HEK293 (cell line): ENCODE measurements around the gene TRAPPC12.

Experiments used
- CTCF ChIA-PET: fragments of 350-600 bp; formaldehyde crosslinking; extraction: SDS; loops from one replicate; lab custom pipeline; 2021; ENCODE audit warnings: antibody characterized with exemption; lab: Yijun Ruan, JAX
- POLR2A ChIA-PET: fragments of 300-600 bp; formaldehyde crosslinking; extraction: SDS; loops from one replicate; lab custom pipeline; 2020; ENCODE audit warnings: antibody characterized with exemption, inconsistent platforms; lab: Yijun Ruan, JAX
- H3K27ac ChIP-seq: fragments of 200-500 bp; sonication (Bioruptor generic); 2 replicates; pipeline ENCODE4 v1.5.1; 2014; ENCODE audit warnings: low read depth, low read length, control low read depth, inconsistent platforms; ENCODE audit errors: extremely low read depth
- H3K36me3 ChIP-seq, 2 experiments: fragments of 200-500 bp in 1 of 2; sonication (Bioruptor generic) in 1 of 2; 1 replicate in 1 of 2; 2 replicates in 1 of 2; pipeline ENCODE4 v1.5.1; 2014 to 2017; ENCODE audit warnings: inconsistent platforms in 2 of 2, low read length in 2 of 2; ENCODE audit not compliant: control insufficient read depth in 2 of 2, insufficient read depth in 1 of 2
- H3K4me1 ChIP-seq: fragments of 200-500 bp; sonication (Bioruptor generic); 2 replicates; pipeline ENCODE4 v1.5.1; 2014; ENCODE audit warnings: mild to moderate bottlenecking, low read length, inconsistent platforms; ENCODE audit not compliant: control insufficient read depth, insufficient read depth
- H3K4me3 ChIP-seq: 2 replicates; pipeline ENCODE4 v1.5.1; 2011; ENCODE audit warnings: low read depth, mild to moderate bottlenecking, control low read depth, low read length, moderate library complexity
- H3K9me3 ChIP-seq: fragments of 200-500 bp; sonication (Bioruptor generic); 2 replicates; pipeline ENCODE4 v1.5.1; 2014; ENCODE audit warnings: low read depth, low read length, inconsistent platforms; ENCODE audit not compliant: control insufficient read depth, insufficient read depth
- GLI2 ChIP-seq: fragments of 450-650 bp; formaldehyde crosslinking; IDR thresholded peaks from 2 replicates; pipeline ENCODE4; 2017; ENCODE audit warnings: missing biosample characterization, missing genetic modification characterization, low read depth, borderline replicate concordance
- GLI4 ChIP-seq: fragments of 450-650 bp; formaldehyde crosslinking; IDR thresholded peaks from 2 replicates; pipeline ENCODE4 v1.5.1; 2016; ENCODE audit warnings: missing biosample characterization, missing genetic modification characterization
- HOXA7 ChIP-seq: sonication (generic); formaldehyde crosslinking; IDR thresholded peaks from 2 replicates; pipeline ENCODE4 v1.8.1; 2022; ENCODE audit warnings: missing genetic modification reagents, borderline replicate concordance
- KLF8 ChIP-seq: fragments of 450-650 bp; formaldehyde crosslinking; IDR thresholded peaks from 2 replicates; pipeline ENCODE4 v1.5.1; 2016; ENCODE audit warnings: missing biosample characterization, missing genetic modification characterization
- MEIS1 ChIP-seq: sonication (generic); formaldehyde crosslinking; IDR thresholded peaks from 2 replicates; pipeline ENCODE4 v1.8.1; 2022; ENCODE audit warnings: missing genetic modification reagents, mild to moderate bottlenecking, borderline replicate concordance
- MZF1 ChIP-seq: fragments of 450-650 bp; formaldehyde crosslinking; IDR thresholded peaks from 2 replicates; pipeline ENCODE4 v1.5.1; 2017; ENCODE audit warnings: missing biosample characterization, missing genetic modification characterization, borderline replicate concordance
- PRDM4 ChIP-seq: fragments of 450-650 bp; formaldehyde crosslinking; IDR thresholded peaks from 2 replicates; pipeline ENCODE4 v1.5.1; 2017; ENCODE audit warnings: missing biosample characterization, missing genetic modification characterization
- SETDB1 ChIP-seq: IDR thresholded peaks from one replicate; pipeline ENCODE4 v1.6.1; 2017; ENCODE audit warnings: mild to moderate bottlenecking, low read length, moderate library complexity, mixed read lengths; ENCODE audit not compliant: insufficient read length
- ZBTB10 ChIP-seq: fragments of 450-650 bp; formaldehyde crosslinking; IDR thresholded peaks from 2 replicates; pipeline ENCODE4 v1.5.1; 2016; ENCODE audit warnings: missing biosample characterization, missing genetic modification characterization
- ZBTB17 ChIP-seq: fragments of 450-650 bp; formaldehyde crosslinking; IDR thresholded peaks from 2 replicates; pipeline ENCODE4 v1.5.1; 2016; ENCODE audit warnings: missing biosample characterization, missing genetic modification characterization
- ZBTB6 ChIP-seq: fragments of 450-650 bp; formaldehyde crosslinking; IDR thresholded peaks from 2 replicates; pipeline ENCODE4 v1.5.1; 2017; ENCODE audit warnings: missing biosample characterization, missing genetic modification characterization
- ZBTB8A ChIP-seq: fragments of 450-650 bp; formaldehyde crosslinking; IDR thresholded peaks from 2 replicates; pipeline ENCODE4 v1.5.1; 2016; ENCODE audit warnings: missing biosample characterization, missing genetic modification characterization
- ZFP69B ChIP-seq: fragments of 450-650 bp; formaldehyde crosslinking; IDR thresholded peaks from 2 replicates; pipeline ENCODE4 v1.5.1; 2016; ENCODE audit warnings: missing biosample characterization, missing genetic modification characterization
- ZNF140 ChIP-seq: fragments of 450-650 bp; formaldehyde crosslinking; IDR thresholded peaks from 2 replicates; pipeline ENCODE4 v1.5.1; 2016; ENCODE audit warnings: missing biosample characterization, missing genetic modification characterization
- ZNF19 ChIP-seq: fragments of 450-650 bp; formaldehyde crosslinking; IDR thresholded peaks from 2 replicates; pipeline ENCODE4; 2016; ENCODE audit warnings: missing biosample characterization, missing genetic modification characterization, low read depth
- ZNF274 ChIP-seq, 2 experiments: fragments of 200-500 bp in 1 of 2; fragments of 450-650 bp in 1 of 2; sonication (Bioruptor generic) in 1 of 2; formaldehyde crosslinking in 1 of 2; IDR thresholded peaks; 2 replicates each; pipeline versions ENCODE4 v1.5.1 to v1.6.1; 2014 to 2016; ENCODE audit warnings: borderline replicate concordance in 1 of 2, inconsistent platforms in 1 of 2, low read length in 1 of 2, missing biosample characterization in 1 of 2, missing genetic modification characterization in 1 of 2
- ZNF292 ChIP-seq: fragments of 450-650 bp; formaldehyde crosslinking; IDR thresholded peaks from 2 replicates; pipeline ENCODE4 v1.5.1; 2016; ENCODE audit warnings: low read depth, missing biosample characterization, missing genetic modification characterization, borderline replicate concordance
- ZNF416 ChIP-seq: fragments of 450-650 bp; formaldehyde crosslinking; IDR thresholded peaks from 2 replicates; pipeline ENCODE4 v1.5.1; 2016; ENCODE audit warnings: missing biosample characterization, missing genetic modification characterization
- ZNF48 ChIP-seq: fragments of 450-650 bp; formaldehyde crosslinking; IDR thresholded peaks from 2 replicates; pipeline ENCODE4 v1.5.1; 2016; ENCODE audit warnings: missing biosample characterization, missing genetic modification characterization
- ZNF624 ChIP-seq: fragments of 450-650 bp; formaldehyde crosslinking; IDR thresholded peaks from 2 replicates; pipeline ENCODE4 v1.5.1; 2017; ENCODE audit warnings: missing biosample characterization, missing genetic modification characterization
- ZNF645 ChIP-seq: fragments of 450-650 bp; formaldehyde crosslinking; IDR thresholded peaks from 2 replicates; pipeline ENCODE4; 2016; ENCODE audit warnings: missing biosample characterization, missing genetic modification characterization
- ZNF654 ChIP-seq: fragments of 450-650 bp; formaldehyde crosslinking; IDR thresholded peaks from 2 replicates; pipeline ENCODE4 v1.5.1; 2016; ENCODE audit warnings: low read depth, missing biosample characterization, missing genetic modification characterization
- ZNF660 ChIP-seq: fragments of 450-650 bp; IDR thresholded peaks from 2 replicates; pipeline ENCODE4 v1.5.1; 2018; ENCODE audit warnings: missing biosample characterization, mild to moderate bottlenecking, missing genetic modification characterization
- ZNF701 ChIP-seq: fragments of 450-650 bp; formaldehyde crosslinking; IDR thresholded peaks from 2 replicates; pipeline ENCODE4 v1.5.1; 2016; ENCODE audit warnings: missing biosample characterization, missing genetic modification characterization
- ZNF76 ChIP-seq: fragments of 450-650 bp; formaldehyde crosslinking; IDR thresholded peaks from 2 replicates; pipeline ENCODE4; 2016; ENCODE audit warnings: low read depth, missing biosample characterization, missing genetic modification characterization, borderline replicate concordance
- ZNF777 ChIP-seq: fragments of 450-650 bp; formaldehyde crosslinking; IDR thresholded peaks from 2 replicates; pipeline ENCODE4 v1.5.1; 2017; ENCODE audit warnings: missing biosample characterization, missing genetic modification characterization, borderline replicate concordance

The TRAPPC12 gene

GRCh38 chr2:3343012-3343411 is 36.5 kb upstream of the TRAPPC12 start:
- ChIA-PET POLR2A (no interaction called here), CTCF (no interaction called here)
- H3K27ac ChIP-seq: no peak overlapping the region
- H3K4me1 ChIP-seq: no peaks in the 10 kb centered on the region
- TF ChIP-seq ZNF416 (tag by site-specific recombination) (no peak), ZBTB10 (tag by site-specific recombination) (no peak), SETDB1 (no peak), ZNF645 (tag by site-specific recombination) (no peak), ZNF292 (tag by site-specific recombination) (no peak), ZFP69B (tag by site-specific recombination) (no peak)
- H3K4me3 ChIP-seq: no peak overlapping the region
- no peaks in the 10 kb centered on the region for H3K9me3 ChIP-seq
- peaks cover 0 to 8% of the 10 kb centered on the region in 2 experiments; a peak in 2 of 3 replicates for H3K36me3 ChIP-seq

GRCh38 chr2:3344897-3345296 is 34.6 kb upstream of the TRAPPC12 start:
- Histone ChIP-seq H3K9me3 (no peaks in the 10 kb centered on the region), H3K4me3 (no peak overlapping the region), H3K36me3 (peaks cover 0 to 18% of the 10 kb centered on the region in 2 experiments; a peak in 2 of 3 replicates), H3K4me1 (no peaks in the 10 kb centered on the region), H3K27ac (no peak overlapping the region)
- POLR2A ChIA-PET: no interaction called here
- TF ChIP-seq ZNF48 (tag by site-specific recombination): no peak
- TF ChIP-seq ZNF76 (tag by site-specific recombination): no peak
- TF ChIP-seq PRDM4 (tag by site-specific recombination): no peak
- TF ChIP-seq ZNF660 (tag by site-specific recombination): no peak
- no peak for TF ChIP-seq ZNF654
- TF ChIP-seq KLF8: no peak
- no peak for TF ChIP-seq ZNF19 (tag by site-specific recombination)
- CTCF ChIA-PET: no interaction called here

GRCh38 chr2:3345621-3346020 is 33.9 kb upstream of the TRAPPC12 start:
- Histone ChIP-seq H3K27ac (no peak overlapping the region), H3K9me3 (no peaks in the 10 kb centered on the region), H3K36me3 (peaks cover 0 to 18% of the 10 kb centered on the region in 2 experiments; a peak in 2 of 3 replicates), H3K4me1 (no peaks in the 10 kb centered on the region), H3K4me3 (no peak overlapping the region)
- CTCF ChIA-PET: no interaction called here
- POLR2A ChIA-PET: no interaction called here
- TF ChIP-seq HOXA7 (CRISPR knock-in tag) (no peak), ZNF416 (tag by site-specific recombination) (no peak), MZF1 (no peak), MEIS1 (CRISPR knock-in tag) (no peak), ZBTB8A (tag by site-specific recombination) (no peak), ZNF624 (tag by site-specific recombination) (no peak), ZNF140 (tag by site-specific recombination) (no peak), ZBTB6 (tag by site-specific recombination) (no peak), GLI2 (no peak), ZNF777 (tag by site-specific recombination) (no peak), ZNF274 (IDR thresholded peaks at IDR 0.05; ENCODE audit: low read length) (no peak), ZNF274 (tag by site-specific recombination; IDR thresholded peaks at IDR 0.05; ENCODE audit: borderline replicate concordance) (no peak), ZNF701 (no peak), GLI4 (tag by site-specific recombination) (no peak), ZBTB17 (tag by site-specific recombination) (no peak)
